Measurements from ENCODE around the gene MAP3K10.

GRCh38 chr19:40214936-40215335 lies 23.7 kb downstream of the MAP3K10 start:
- TF ChIP-seq CTCF (IDR thresholded peaks at IDR 0.05; ENCODE audit: low read depth, low read length), result no peak
- TF ChIP-seq POLR2A (IDR thresholded peaks at IDR 0.05; ENCODE audit: extremely low read depth, insufficient read length), result no peak
- TF ChIP-seq, protein P1, sequence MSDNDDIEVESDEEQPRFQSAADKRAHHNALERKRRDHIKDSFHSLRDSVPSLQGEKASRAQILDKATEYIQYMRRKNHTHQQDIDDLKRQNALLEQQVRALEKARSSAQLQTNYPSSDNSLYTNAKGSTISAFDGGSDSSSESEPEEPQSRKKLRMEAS (IDR thresholded peaks at IDR 0.05; ENCODE audit: low read depth, low read length), result no peak

Measured in NB4 (cell line).